ENCODE data around the gene DPH6.
"Not testable (repeated sequence)": the region's sequence is repeated elsewhere in the genome, so short reads cannot be mapped to it uniquely, and the experiment has no call there.

The DPH6 gene

GRCh38 chr15:35545824-35546510, at the start of gene DPH6:
Gene DPH6, minus strand, starts transcription at chr15:35546165. Its CDS starts 24 bp downstream, at chr15:35546141.
- peak; percentile 78 for DNase-seq

- no peak for DNase-seq
Observed at GRCh38 chr15:35595656-35596055, 49.7 kb upstream of the DPH6 start.

GRCh38 chr15:35591987-35592386, 46.0 kb upstream of the DPH6 start:
- DNase-seq, result not testable (repeated sequence)

GRCh38 chr15:35583863-35584528, 38.0 kb upstream of the DPH6 start:
- no peak for DNase-seq

- DNase-seq, result no peak
Observed at GRCh38 chr15:35580606-35581005, 34.6 kb upstream of the DPH6 start.

GRCh38 chr15:35567392-35567791, 21.4 kb upstream of the DPH6 start:
- no peak for DNase-seq

GRCh38 chr15:35566991-35567390, 21.0 kb upstream of the DPH6 start:
- DNase-seq, result no peak

- no peak for DNase-seq
Observed at GRCh38 chr15:35565901-35566300, 19.9 kb upstream of the DPH6 start.

GRCh38 chr15:35562641-35563040, 16.7 kb upstream of the DPH6 start:
- no peak for DNase-seq

GRCh38 chr15:35561308-35561707, 15.3 kb upstream of the DPH6 start:
- DNase-seq, result no peak

GRCh38 chr15:35560870-35561269, 14.9 kb upstream of the DPH6 start:
- DNase-seq, result no peak

- DNase-seq, result no peak
Observed at GRCh38 chr15:35560258-35560657, 14.3 kb upstream of the DPH6 start.

GRCh38 chr15:35559683-35560082, 13.7 kb upstream of the DPH6 start:
- DNase-seq, result no peak

- no peak for DNase-seq
Observed at GRCh38 chr15:35557544-35557943, 11.6 kb upstream of the DPH6 start.

GRCh38 chr15:35557012-35557411, 11.0 kb upstream of the DPH6 start:
- DNase-seq, result no peak

GRCh38 chr15:35555244-35555643, 9.3 kb upstream of the DPH6 start:
- DNase-seq, result no peak

GRCh38 chr15:35550957-35551356, 5.0 kb upstream of the DPH6 start:
- DNase-seq, result no peak

- DNase-seq, result no peak
Observed at GRCh38 chr15:35549567-35549966, 3.6 kb upstream of the DPH6 start.

GRCh38 chr15:35548435-35548834, 2.5 kb upstream of the DPH6 start:
- no peak for DNase-seq

- no peak for DNase-seq
Observed at GRCh38 chr15:35547775-35548364, 1.9 kb upstream of the DPH6 start.

- DNase-seq, result no peak
Observed at GRCh38 chr15:35546511-35547381, 781 bp upstream of the DPH6 start.

- DNase-seq, result peak; percentile 78
Observed at GRCh38 chr15:35545316-35545823, 595 bp downstream of the DPH6 start.

GRCh38 chr15:35540885-35541284, 5.1 kb downstream of the DPH6 start:
- DNase-seq, result no peak

Measured in NCI-H524 treated with DMSO at 0.1 percent for 48 hours (cell line).